Coronary artery (tissue), 2 donors: ENCODE results near the gene SCAMP1.

Experiments used
- DNase-seq: peaks from one replicate; pipeline ENCODE4 v3.0.0-alpha.2; 2017; ENCODE audit warnings: low spot score
- H3K27ac ChIP-seq, 2 donors: fragments of 200-600 bp; sonication (generic); one replicate each; pipeline ENCODE4 v1.5.1; 2016 to 2019
- H3K4me3 ChIP-seq: fragments of 200-600 bp; sonication (generic); 2 replicates; pipeline ENCODE4 v1.5.1; 2016; ENCODE audit warnings: mild to moderate bottlenecking, moderate library complexity
- TF ChIP-seq, protein P1 (sequence below): fragments of 200-600 bp; sonication (generic); IDR thresholded peaks from one replicate; pipeline ENCODE4 v1.5.1; 2019; ENCODE audit warnings: antibody characterized with exemption

Gene SCAMP1

DNA sequence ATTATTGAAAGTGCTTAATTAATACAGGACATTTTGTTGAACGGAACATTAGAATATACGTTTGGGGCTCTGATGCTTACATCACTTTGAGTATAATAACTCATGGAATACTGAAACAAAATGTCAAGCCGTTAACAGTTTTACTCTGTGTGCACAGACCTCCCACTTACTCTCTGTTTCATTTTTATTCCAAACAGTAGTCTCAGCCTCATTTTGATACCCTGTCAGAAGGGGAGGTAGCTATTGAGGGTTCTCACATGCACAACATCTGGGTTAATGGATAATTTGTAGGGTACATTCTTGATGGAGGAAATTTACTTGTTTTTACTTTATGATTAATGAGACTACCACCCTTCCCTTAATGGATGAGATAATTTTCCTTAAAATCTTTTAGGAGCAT is 59.0 kb downstream of the SCAMP1 start:
- Histone ChIP-seq H3K4me3 (no peak overlapping the region), H3K27ac (no peak overlapping the region)
- TF ChIP-seq, protein P1, sequence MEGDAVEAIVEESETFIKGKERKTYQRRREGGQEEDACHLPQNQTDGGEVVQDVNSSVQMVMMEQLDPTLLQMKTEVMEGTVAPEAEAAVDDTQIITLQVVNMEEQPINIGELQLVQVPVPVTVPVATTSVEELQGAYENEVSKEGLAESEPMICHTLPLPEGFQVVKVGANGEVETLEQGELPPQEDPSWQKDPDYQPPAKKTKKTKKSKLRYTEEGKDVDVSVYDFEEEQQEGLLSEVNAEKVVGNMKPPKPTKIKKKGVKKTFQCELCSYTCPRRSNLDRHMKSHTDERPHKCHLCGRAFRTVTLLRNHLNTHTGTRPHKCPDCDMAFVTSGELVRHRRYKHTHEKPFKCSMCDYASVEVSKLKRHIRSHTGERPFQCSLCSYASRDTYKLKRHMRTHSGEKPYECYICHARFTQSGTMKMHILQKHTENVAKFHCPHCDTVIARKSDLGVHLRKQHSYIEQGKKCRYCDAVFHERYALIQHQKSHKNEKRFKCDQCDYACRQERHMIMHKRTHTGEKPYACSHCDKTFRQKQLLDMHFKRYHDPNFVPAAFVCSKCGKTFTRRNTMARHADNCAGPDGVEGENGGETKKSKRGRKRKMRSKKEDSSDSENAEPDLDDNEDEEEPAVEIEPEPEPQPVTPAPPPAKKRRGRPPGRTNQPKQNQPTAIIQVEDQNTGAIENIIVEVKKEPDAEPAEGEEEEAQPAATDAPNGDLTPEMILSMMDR: no peak
- DNase-seq: no peak

DNA sequence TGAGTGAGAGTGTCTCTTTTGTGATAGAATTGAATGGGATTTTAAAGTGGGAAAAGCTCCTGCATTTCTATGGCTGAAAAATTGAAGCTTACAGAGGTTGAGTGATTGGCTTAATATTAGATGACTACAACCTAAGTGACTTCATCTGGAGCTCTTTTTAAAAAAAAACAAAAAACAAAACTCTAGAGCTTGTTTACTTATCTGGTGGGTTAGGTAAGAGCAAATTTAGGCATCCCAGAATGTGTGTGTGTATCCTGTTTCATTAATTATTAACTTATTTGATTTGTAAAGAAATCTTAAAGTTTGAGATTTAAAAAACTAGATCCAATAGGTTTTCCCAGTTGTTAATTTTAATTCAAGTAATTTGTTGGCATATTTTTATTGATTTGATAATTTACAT is 60.1 kb downstream of the SCAMP1 start:
- Histone ChIP-seq H3K4me3 (no peak overlapping the region), H3K27ac (no peak overlapping the region)
- TF ChIP-seq, protein P1: no peak
- no peak for DNase-seq

DNA sequence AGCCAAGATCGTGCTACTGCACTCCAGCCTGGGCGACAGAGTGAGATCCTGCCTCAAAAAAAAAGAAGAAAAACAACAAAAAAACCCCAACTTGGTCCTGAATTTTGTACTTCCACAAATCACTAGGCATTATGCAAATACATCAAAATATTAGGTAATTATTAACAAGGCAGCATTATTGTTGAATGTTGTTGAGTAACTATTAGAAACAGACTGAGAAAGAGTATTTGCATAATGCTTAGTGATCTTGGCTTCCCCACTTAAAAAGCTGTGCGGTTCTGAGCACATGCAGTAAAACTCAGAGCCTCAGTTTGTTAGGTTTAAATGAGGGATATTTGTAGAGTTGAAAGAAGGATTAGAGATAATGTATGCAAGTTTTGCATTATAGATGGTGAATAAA is 64.2 kb downstream of the SCAMP1 start:
- DNase-seq: no peak
- TF ChIP-seq, protein P1: no peak
- Histone ChIP-seq H3K27ac (no peak overlapping the region), H3K4me3 (no peak overlapping the region)

DNA sequence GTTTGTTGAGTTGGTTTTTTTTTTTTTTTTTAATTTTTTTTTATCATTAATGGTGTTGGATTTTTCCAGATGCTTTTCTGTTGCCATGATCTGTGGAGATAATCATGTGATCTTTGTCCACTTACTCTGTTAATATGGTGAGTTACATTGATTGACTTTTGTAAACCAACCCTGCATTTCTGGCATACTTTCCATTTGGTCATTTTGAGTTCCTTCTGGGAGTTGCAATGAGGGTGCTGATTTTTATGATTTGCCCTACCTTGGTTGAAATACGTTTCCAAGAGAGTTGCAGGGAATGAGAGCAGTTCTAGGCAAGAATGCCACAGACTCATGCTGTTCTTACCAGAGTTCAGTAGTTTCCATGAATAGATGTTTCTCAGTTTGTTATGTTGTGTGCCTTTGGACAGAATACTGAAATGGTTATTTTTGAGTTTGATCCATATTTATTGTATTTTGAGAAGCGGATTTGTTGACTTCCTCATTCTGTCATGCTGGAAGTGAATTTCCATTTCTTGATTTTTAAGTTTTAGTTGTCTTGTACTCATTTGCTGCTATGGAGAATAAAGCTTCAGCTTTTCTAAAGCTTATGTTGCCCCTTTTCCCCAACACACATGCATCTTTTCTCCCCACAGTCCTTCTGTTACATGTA is 69.0 kb downstream of the SCAMP1 start:
- DNase-seq: no peak
- TF ChIP-seq, protein P1: no peak
- H3K27ac ChIP-seq: no peak overlapping the region
- no peak overlapping the region for H3K4me3 ChIP-seq

DNA sequence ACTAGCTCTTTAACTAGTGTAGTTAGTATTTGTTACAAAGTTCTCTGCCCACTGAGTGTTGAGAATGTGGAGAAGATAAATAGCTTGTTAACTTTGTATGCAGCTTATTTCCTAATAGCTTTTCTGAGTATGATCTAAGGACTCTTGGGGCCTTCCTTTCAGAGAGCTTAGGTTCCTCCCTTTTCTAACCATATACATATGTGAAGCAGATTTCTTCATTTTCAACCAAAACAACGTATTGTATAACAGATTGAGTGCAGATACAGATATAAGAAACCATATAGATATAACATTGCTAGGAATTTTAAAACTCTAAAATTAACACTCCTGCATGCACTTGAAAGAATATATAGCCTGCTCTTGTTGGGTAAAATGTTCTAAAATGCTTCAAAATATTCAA is 70.4 kb downstream of the SCAMP1 start:
- no peak overlapping the region for H3K27ac ChIP-seq
- no peak for DNase-seq
- TF ChIP-seq, protein P1: no peak
- H3K4me3 ChIP-seq: no peak overlapping the region

DNA sequence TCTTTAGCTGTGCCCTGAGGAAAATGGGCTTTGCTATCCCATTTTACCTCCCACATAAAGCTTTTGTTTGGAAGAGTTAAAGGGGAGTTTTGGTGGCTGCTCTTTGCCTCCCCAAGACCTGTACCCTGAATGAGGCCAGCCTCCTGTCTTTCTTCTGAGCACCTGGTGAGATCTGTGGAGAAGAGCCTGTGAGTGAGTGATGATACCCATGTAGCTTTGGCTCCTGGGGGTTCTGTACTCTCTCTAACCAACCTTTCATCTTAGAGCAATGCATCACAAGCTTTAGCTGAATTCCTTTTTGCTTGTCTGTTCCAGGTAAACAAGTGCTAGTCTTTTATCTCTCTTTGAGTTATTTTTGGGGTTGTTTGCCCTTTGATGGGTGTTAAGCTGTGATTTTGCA is 73.6 kb downstream of the SCAMP1 start:
- no peak overlapping the region for H3K27ac ChIP-seq
- H3K4me3 ChIP-seq: no peak overlapping the region
- no peak for DNase-seq
- TF ChIP-seq, protein P1: no peak

DNA sequence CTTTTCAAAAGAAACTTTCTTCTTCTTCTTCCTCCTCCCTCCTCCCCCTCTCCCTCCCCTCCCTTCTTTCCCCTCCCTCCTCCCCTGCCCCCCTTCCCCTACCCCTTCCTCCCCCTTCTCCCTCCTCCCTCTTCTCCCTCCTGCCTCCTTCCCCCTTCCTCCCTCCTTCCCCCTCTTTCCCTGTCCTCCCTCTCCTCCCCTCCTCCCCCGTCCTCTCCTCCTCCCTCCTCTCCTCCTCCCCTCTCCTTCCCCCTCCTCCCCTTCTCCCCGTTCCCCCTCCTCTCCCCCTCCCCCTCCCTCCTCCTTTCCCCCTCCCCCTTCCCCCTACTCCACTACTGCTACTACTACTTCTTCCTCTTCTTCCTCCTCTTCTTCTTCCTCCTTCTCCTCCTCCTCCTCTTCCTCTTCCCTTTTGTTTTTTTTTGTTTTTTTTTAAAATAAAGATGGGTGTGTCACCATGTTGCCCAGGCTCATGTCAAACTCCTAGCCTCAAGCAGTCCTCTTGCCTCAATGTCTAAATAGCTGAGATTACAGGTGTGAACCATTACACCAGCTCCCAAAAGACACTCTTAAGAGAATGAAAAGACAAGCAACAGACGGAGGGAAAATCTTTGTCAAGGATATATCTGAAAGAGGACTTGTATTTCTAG is 87.5 kb downstream of the SCAMP1 start:
- no peak for DNase-seq
- Histone ChIP-seq H3K4me3 (no peak overlapping the region), H3K27ac (no peak overlapping the region)
- TF ChIP-seq, protein P1: no peak
